Neural progenitor cell (in vitro differentiated cells): ENCODE data around the gene GTF2IRD1. TPM values are rescaled to one million over a fixed set of nuclear protein-coding genes. Genes with fewer than 3 reads are reported as not detected.

ENCODE experiments used
- DNase-seq: peaks from one replicate; pipeline ENCODE4 v3.0.0-alpha.2; 2016; ENCODE audit warnings: low spot score
- H2AFZ ChIP-seq: fragments of 200-600 bp; sonication (generic); replicated peaks from 2 replicates; pipeline ENCODE4 v1.6.1; 2016; ENCODE audit warnings: antibody characterized with exemption
- H3F3A ChIP-seq: fragments of 200-600 bp; sonication (generic); 2 replicates; pipeline ENCODE4 v1.6.1; 2016; ENCODE audit warnings: antibody characterized with exemption, low read depth
- H3K27ac ChIP-seq: fragments of 200-600 bp; sonication (generic); 2 replicates; pipeline ENCODE4 v1.5.1; 2016; ENCODE audit warnings: mild to moderate bottlenecking
- H3K27me3 ChIP-seq: fragments of 200-600 bp; sonication (generic); 2 replicates; pipeline ENCODE4 v1.6.1; 2016; ENCODE audit warnings: mild to moderate bottlenecking, moderate library complexity
- H3K36me3 ChIP-seq: fragments of 200-600 bp; sonication (generic); 2 replicates; pipeline ENCODE4 v1.5.1; 2016
- H3K4me1 ChIP-seq: fragments of 200-600 bp; sonication (generic); 2 replicates; pipeline ENCODE4 v1.6.1; 2016; ENCODE audit warnings: mixed run types
- H3K4me2 ChIP-seq: fragments of 200-600 bp; sonication (generic); 2 replicates; pipeline ENCODE4 v1.6.1; 2016
- H3K4me3 ChIP-seq: fragments of 200-600 bp; sonication (generic); 2 replicates; pipeline ENCODE4 v1.5.1; 2016
- H3K79me2 ChIP-seq: fragments of 200-600 bp; sonication (generic); 2 replicates; pipeline ENCODE4 v1.6.1; 2016; ENCODE audit warnings: low read depth
- H3K9ac ChIP-seq: fragments of 200-600 bp; sonication (generic); 2 replicates; pipeline ENCODE4 v1.6.1; 2016
- H3K9me3 ChIP-seq: fragments of 200-600 bp; sonication (generic); 2 replicates; pipeline ENCODE4 v1.5.1; 2016; ENCODE audit warnings: low read depth
- H4K20me1 ChIP-seq: fragments of 200-600 bp; sonication (generic); 2 replicates; pipeline ENCODE4 v1.6.1; 2016; ENCODE audit warnings: low read depth
- H3K27ac Mint-ChIP-seq: 3 replicates; pipeline ENCODE4 v1.8.0; 2021; ENCODE audit warnings: mixed read lengths
- H3K27me3 Mint-ChIP-seq: 2 replicates; pipeline ENCODE4 v1.8.0; 2022; ENCODE audit warnings: low read depth, mild to moderate bottlenecking, inconsistent platforms, moderate library complexity, mixed read lengths; ENCODE audit not compliant: insufficient read depth
- H3K36me3 Mint-ChIP-seq: 3 replicates; pipeline ENCODE4 v1.8.0; 2021; ENCODE audit warnings: mixed read lengths
- H3K4me1 Mint-ChIP-seq: 3 replicates; pipeline ENCODE4 v1.8.0; 2021; ENCODE audit warnings: mixed read lengths
- H3K4me3 Mint-ChIP-seq: 3 replicates; pipeline ENCODE4 v1.8.0; 2021; ENCODE audit warnings: mild to moderate bottlenecking, moderate library complexity, mixed read lengths
- H3K9me3 Mint-ChIP-seq: 3 replicates; pipeline ENCODE4 v1.8.0; 2020; ENCODE audit warnings: mixed read lengths
- EZH2 ChIP-seq: fragments of 200-600 bp; sonication (generic); IDR thresholded peaks from 2 replicates; pipeline ENCODE4 v1.6.1; 2017; ENCODE audit warnings: antibody characterized with exemption, mild to moderate bottlenecking, moderate library complexity
- EZH2phosphoT487 ChIP-seq: fragments of 200-600 bp; sonication (generic); IDR thresholded peaks from 2 replicates; pipeline ENCODE4 v1.6.1; 2017; ENCODE audit warnings: antibody characterized with exemption
- total RNA-seq: library from RNA; depleted of rRNA; stranded (reverse); fragments of >200 nt; gene quantifications from 2 replicates; pipeline ENCODE4 v1.2.3, GENCODE V29; 2015; ENCODE audit warnings: low replicate concordance
- TF ChIP-seq, protein P1 (sequence below): fragments of 200-600 bp; sonication (generic); IDR thresholded peaks from 2 replicates; pipeline ENCODE4 v1.5.1; 2017; ENCODE audit warnings: antibody characterized with exemption, mild to moderate bottlenecking

The GTF2IRD1 gene
- total RNA-seq, 1 donor from 2014 or later, result 25.6 TPM

GRCh38 chr7:74461970-74462706 is 8.4 kb downstream of the GTF2IRD1 start:
- Histone ChIP-seq H3K36me3 (no peaks in the 10 kb centered on the region), H3K27me3 (no peaks in the 10 kb centered on the region), H3K4me2 (no peak overlapping the region), H3K4me3 (no peak overlapping the region), H3K9me3 (no peaks in the 10 kb centered on the region), H3K79me2 (peaks cover 100% of the 10 kb centered on the region), H4K20me1 (peaks cover 100% of the 10 kb centered on the region), H3F3A (peaks cover 13% of the 10 kb centered on the region), H3K27ac (no peak overlapping the region), H3K4me1 (no peaks in the 10 kb centered on the region), H2AFZ (no peak overlapping the region), H3K9ac (no peak overlapping the region)
- Mint-ChIP-seq H3K4me1 (peaks cover 39% of the 10 kb centered on the region), H3K36me3 (peaks cover 11% of the 10 kb centered on the region), H3K4me3 (no peak overlapping the region), H3K27me3 (no peaks in the 10 kb centered on the region), H3K9me3 (no peaks in the 10 kb centered on the region), H3K27ac (no peak overlapping the region)
- TF ChIP-seq, protein P1, sequence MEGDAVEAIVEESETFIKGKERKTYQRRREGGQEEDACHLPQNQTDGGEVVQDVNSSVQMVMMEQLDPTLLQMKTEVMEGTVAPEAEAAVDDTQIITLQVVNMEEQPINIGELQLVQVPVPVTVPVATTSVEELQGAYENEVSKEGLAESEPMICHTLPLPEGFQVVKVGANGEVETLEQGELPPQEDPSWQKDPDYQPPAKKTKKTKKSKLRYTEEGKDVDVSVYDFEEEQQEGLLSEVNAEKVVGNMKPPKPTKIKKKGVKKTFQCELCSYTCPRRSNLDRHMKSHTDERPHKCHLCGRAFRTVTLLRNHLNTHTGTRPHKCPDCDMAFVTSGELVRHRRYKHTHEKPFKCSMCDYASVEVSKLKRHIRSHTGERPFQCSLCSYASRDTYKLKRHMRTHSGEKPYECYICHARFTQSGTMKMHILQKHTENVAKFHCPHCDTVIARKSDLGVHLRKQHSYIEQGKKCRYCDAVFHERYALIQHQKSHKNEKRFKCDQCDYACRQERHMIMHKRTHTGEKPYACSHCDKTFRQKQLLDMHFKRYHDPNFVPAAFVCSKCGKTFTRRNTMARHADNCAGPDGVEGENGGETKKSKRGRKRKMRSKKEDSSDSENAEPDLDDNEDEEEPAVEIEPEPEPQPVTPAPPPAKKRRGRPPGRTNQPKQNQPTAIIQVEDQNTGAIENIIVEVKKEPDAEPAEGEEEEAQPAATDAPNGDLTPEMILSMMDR, result no peak
- TF ChIP-seq EZH2 (no peak), EZH2phosphoT487 (no peak)
- DNase-seq, result no peak

- peaks cover 100% of the 10 kb centered on the region for H4K20me1 ChIP-seq
- H3K4me3 ChIP-seq, result no peak overlapping the region
- H3K27me3 ChIP-seq, result no peaks in the 10 kb centered on the region
- no peaks in the 10 kb centered on the region for H3K36me3 ChIP-seq
- H3K4me1 ChIP-seq, result no peaks in the 10 kb centered on the region
- H3K36me3 Mint-ChIP-seq, result peaks cover 7% of the 10 kb centered on the region
- H3K4me2 ChIP-seq, result no peak overlapping the region
- H3K9me3 Mint-ChIP-seq, result no peaks in the 10 kb centered on the region
- no peak overlapping the region for H2AFZ ChIP-seq
- peak overlapping the region; percentile 62 for H3K27ac Mint-ChIP-seq
- H3K4me1 Mint-ChIP-seq, result peaks cover 34% of the 10 kb centered on the region
- no peaks in the 10 kb centered on the region for H3K27me3 Mint-ChIP-seq
- no peaks in the 10 kb centered on the region for H3K9me3 ChIP-seq
- peaks cover 100% of the 10 kb centered on the region for H3K79me2 ChIP-seq
- no peak overlapping the region for H3K27ac ChIP-seq
- TF ChIP-seq EZH2 (no peak), EZH2phosphoT487 (no peak)
- TF ChIP-seq, protein P1, result no peak
- H3K9ac ChIP-seq, result no peak overlapping the region
- peaks cover 13% of the 10 kb centered on the region for H3F3A ChIP-seq
- H3K4me3 Mint-ChIP-seq, result peak overlapping the region; percentile 46
- no peak for DNase-seq
Measured at GRCh38 chr7:74462707-74463100, 9.0 kb downstream of the GTF2IRD1 start.

- no peak overlapping the region for H3K4me3 Mint-ChIP-seq
- peak overlapping the region; percentile 2 for H3K27ac ChIP-seq
- no peak overlapping the region for H3K4me3 ChIP-seq
- no peaks in the 10 kb centered on the region for H3K9me3 Mint-ChIP-seq
- H3K9ac ChIP-seq, result no peak overlapping the region
- no peaks in the 10 kb centered on the region for H3K27me3 ChIP-seq
- no peaks in the 10 kb centered on the region for H3K36me3 ChIP-seq
- no peak for DNase-seq
- H4K20me1 ChIP-seq, result peaks cover 99% of the 10 kb centered on the region
- H2AFZ ChIP-seq, result no peak overlapping the region
- peaks cover 100% of the 10 kb centered on the region for H3K79me2 ChIP-seq
- H3K4me1 Mint-ChIP-seq, result peaks cover 25% of the 10 kb centered on the region
- H3F3A ChIP-seq, result peaks cover 13% of the 10 kb centered on the region
- TF ChIP-seq, protein P1, result no peak
- no peak for TF ChIP-seq EZH2phosphoT487
- no peak for TF ChIP-seq EZH2
- no peak overlapping the region for H3K4me2 ChIP-seq
- H3K27me3 Mint-ChIP-seq, result no peaks in the 10 kb centered on the region
- H3K4me1 ChIP-seq, result no peaks in the 10 kb centered on the region
- H3K27ac Mint-ChIP-seq, result peak overlapping the region; percentile 76
- peaks cover 6% of the 10 kb centered on the region for H3K36me3 Mint-ChIP-seq
- H3K9me3 ChIP-seq, result no peaks in the 10 kb centered on the region
Measured at GRCh38 chr7:74464931-74465886, 11.5 kb downstream of the GTF2IRD1 start.
